Activated CD4-positive, alpha-beta T cell treated with anti-CD3 and anti-CD28 coated beads, Interleukin-2, amount 50 U/mL, for 24 hours (primary cell): ENCODE data around the gene LRRC74B.

ENCODE experiments used
- DNase-seq, 2 donors: peaks; one replicate each; pipeline ENCODE4 v3.0.0-alpha.2; 2020; ENCODE audit warnings: low read depth in 1 of 2, low spot score in 1 of 2

Gene LRRC74B

DNA sequence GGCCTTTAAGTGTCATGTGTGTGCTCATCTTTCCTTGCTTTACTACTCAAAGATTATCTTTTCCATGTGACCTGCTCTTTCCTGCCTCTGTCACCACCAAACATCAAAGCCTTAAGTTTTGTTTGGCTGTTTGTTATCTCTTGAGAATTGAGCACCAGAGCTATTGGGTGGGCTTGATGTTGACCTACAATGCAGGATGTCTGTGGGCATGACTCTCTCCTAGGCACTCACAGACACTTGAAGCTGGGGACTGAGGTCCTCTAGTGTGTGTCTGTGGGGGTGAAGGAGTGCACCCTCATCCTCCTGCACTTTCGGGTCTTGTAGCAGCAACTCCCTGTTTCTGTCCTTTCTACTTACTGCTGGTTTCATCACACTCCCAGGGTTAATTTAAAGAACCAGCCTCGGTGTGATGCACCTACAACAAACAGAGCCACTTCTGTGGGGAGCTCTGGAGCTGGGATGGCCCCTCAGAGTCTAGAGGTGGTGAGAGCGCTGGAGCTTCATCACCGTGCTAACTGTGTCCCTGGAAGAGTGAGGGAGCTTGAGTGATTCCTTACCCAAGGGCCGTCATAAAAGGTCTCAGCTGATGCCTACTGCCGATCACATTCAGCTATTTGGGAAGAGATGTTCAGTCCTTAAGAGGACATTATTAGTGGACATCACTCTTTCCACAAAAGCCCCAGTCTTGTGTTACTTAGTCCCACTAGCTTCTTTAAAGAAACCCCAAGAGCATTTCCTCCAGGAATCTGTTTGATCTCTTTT is 56.3 kb downstream of the LRRC74B start:
- DNase-seq, result no peak

DNA sequence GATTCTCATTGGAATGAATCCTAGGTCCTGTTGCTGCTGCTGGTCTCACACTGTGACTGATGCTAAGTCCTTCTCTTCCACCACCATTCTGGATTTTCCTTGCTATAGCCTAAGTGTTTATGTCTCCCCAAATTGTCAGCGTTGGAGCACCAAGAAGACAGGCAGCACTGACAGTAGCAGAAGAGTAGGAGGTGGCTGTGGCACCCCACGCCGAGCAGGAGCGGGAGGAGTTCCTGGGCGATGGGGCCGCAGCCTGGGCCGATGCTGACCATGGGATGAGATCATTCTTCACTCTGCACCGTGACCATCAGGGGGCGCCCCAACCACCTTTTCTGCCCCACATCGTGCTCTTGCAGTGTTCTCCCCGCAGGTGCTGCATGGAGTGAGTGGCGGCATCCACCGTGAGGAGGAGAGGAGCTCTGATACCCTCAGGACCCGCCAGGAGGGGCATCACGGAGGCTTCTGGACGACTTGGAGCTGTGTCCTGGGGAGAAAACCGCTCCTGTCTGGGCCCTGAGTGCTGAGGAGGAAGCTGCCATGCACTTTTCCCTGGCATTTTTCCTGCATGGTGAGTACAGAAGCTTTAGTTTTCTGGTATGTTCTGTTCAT is 57.0 kb downstream of the LRRC74B start:
- peak; percentile 63 for DNase-seq

DNA sequence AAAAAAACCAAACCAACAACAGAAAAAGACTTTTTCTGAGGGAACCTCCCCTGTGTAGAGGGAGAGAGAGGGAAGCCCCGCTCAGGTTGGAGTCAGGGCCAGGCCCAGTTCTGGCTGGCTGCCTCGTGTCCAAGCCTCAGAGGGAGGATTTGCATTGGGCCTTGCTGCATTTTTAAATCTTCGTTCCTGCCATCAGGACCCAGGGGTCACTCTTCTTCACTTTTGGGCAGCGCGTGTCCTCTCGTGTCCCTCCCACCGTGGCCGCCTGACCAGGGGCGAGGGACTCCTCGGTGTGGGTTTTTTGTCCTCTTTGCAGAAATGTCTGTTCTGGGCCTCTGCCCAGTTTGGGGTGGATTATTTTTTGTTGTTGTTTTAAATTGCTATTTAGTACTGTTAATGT is 57.9 kb downstream of the LRRC74B start:
- DNase-seq, result no peak

DNA sequence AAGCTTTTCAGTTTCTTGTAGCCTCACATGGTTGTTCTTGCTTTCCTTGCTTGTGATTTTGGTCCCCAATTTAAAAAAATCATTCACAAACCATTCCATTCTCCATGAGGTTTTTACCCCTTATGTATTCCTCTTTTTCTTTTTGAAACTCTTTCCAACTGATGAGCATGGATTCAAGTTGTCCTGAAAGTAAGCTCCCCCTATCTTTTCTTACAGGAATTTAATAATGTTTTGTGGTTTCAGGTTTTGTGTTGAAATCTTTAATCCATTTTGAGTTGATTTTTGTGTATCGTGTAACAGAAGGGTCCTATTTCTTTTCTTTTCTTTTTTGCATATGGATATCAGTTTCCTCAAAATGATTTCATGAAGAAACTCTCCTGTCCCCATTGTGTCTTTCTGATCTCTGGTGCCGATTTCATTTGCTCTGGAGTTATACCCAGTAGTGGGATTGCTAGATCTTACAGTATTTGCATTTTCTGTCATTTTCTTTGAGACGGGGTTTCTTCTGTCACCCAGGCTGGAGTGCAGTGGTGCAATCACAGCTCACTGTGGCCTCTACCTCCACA is 58.5 kb downstream of the LRRC74B start:
- DNase-seq, result no peak

DNA sequence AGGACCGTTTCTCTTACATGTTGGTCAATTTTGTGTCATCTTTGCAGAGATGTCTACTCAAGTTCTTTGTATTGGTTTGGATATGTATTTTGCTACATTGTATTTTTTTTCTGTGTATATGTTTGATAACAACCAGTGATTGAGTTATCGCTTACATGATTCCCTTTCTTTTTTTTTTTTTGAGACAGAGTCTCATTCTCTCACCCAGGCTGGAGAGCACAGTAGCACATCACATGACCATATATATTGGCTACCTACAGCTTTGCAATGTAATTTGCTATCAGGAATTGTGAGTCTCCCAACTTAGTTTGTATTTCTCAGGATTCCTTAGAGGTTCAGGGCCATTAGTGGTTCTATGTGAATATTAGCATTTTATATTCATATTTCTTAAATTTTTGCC is 59.5 kb downstream of the LRRC74B start:
- DNase-seq, result no peak

DNA sequence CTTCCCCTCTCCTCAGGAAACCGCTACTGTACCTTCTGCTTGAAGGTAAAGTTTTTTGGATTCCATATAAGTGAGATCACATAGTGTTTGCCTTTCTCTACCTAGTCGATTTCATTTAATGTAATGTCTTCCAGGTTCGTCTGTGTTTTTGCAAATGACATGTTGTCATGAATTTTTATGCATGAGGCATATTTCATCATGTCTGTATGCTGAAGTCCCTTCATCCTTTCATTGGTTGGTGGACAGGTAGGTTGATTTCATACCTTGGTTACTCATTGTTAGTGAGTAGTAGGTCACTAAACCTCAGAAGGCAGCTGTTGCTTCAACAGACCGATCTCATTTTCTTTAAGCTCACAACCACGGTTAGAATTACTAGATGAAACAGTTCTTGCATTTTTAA is 60.3 kb downstream of the LRRC74B start:
- DNase-seq, result no peak

DNA sequence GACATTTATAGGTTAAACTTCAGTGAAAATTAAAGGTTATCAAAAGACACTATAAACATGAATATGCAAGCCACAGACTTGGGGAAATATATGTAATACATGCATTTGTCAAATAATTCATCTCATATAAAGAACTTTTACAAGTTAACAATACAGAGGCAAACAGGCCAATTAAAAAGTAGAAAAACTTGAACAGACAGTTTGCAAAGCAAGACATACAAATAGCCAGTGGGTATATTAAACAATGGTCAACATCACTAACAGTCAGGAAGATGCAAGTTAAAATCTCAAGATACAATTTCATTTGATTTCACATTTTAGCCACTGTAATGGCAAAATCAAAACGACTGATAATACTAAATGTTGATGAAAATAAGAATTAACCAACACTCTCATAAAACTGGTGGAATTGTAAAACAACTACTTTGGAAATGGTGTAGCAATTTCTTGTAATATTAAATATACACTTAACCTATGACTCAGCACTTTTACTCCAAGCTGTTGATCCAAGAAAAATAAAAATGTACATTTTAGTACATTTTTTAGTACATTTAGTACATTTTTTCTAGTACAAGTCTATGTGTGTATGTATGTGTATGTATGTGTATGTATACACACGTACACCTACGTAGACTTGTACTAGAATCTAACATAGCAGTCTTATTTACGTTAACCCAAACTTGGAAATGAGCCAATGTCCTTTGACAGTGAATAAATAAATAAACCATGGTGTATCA is 62.8 kb downstream of the LRRC74B start:
- no peak for DNase-seq
